HEK293T (cell line): ENCODE data around the gene DMD.

Source experiments
- CTCF ChIA-PET: fragments of 350-600 bp; formaldehyde crosslinking; extraction: SDS; loops from one replicate; lab custom pipeline; 2021; ENCODE audit warnings: antibody characterized with exemption, inconsistent platforms; lab: Yijun Ruan, JAX
- POLR2A ChIA-PET: fragments of 350-600 bp; formaldehyde crosslinking; extraction: SDS; loops from one replicate; lab custom pipeline; 2020; ENCODE audit warnings: antibody characterized with exemption, inconsistent platforms; lab: Yijun Ruan, JAX
- DNase-seq: peaks from one replicate; pipeline ENCODE4 v3.0.0; 2012; ENCODE audit warnings: mixed read lengths; ENCODE audit errors: extremely low spot score
- ARNT ChIP-seq: fragments of 450-650 bp; IDR thresholded peaks from 2 replicates; pipeline ENCODE4 v1.6.1; 2017; ENCODE audit warnings: mild to moderate bottlenecking
- BHLHE40 ChIP-seq: fragments of 450-650 bp; IDR thresholded peaks from 2 replicates; pipeline ENCODE4 v1.6.1; 2016; ENCODE audit warnings: mild to moderate bottlenecking, moderate library complexity, borderline replicate concordance
- CTBP1 ChIP-seq: fragments of 450-650 bp; IDR thresholded peaks from 2 replicates; pipeline ENCODE4 v1.6.1; 2016; ENCODE audit warnings: borderline replicate concordance
- ELF4 ChIP-seq: fragments of 450-650 bp; IDR thresholded peaks from 2 replicates; pipeline ENCODE4 v1.6.1; 2017; ENCODE audit warnings: antibody characterized with exemption
- FOXA1 ChIP-seq: fragments of 450-650 bp; IDR thresholded peaks from 2 replicates; pipeline ENCODE4 v1.6.1; 2016; ENCODE audit warnings: mild to moderate bottlenecking
- FOXK2 ChIP-seq: fragments of 450-650 bp; IDR thresholded peaks from 2 replicates; pipeline ENCODE4 v1.6.1; 2016; ENCODE audit warnings: mild to moderate bottlenecking
- FOXM1 ChIP-seq: fragments of 450-650 bp; IDR thresholded peaks from 2 replicates; pipeline ENCODE4 v1.6.1; 2017; ENCODE audit warnings: mild to moderate bottlenecking, borderline replicate concordance
- HDGF ChIP-seq: fragments of 450-650 bp; IDR thresholded peaks from 2 replicates; pipeline ENCODE4 v1.6.1; 2017; ENCODE audit warnings: antibody characterized with exemption, borderline replicate concordance
- L3MBTL2 ChIP-seq: fragments of 450-650 bp; conservative IDR thresholded peaks from 2 replicates; pipeline ENCODE4 v1.6.1; 2016; ENCODE audit warnings: mild to moderate bottlenecking
- LEF1 ChIP-seq: fragments of 450-650 bp; IDR thresholded peaks from 2 replicates; pipeline ENCODE4 v1.6.1; 2017; ENCODE audit warnings: mild to moderate bottlenecking, borderline replicate concordance
- NFRKB ChIP-seq: fragments of 450-650 bp; IDR thresholded peaks from 2 replicates; pipeline ENCODE4 v1.6.1; 2016; ENCODE audit warnings: mild to moderate bottlenecking, moderate library complexity
- SP1 ChIP-seq: fragments of 450-650 bp; IDR thresholded peaks from 2 replicates; pipeline ENCODE4 v1.6.1; 2017
- SUZ12 ChIP-seq: fragments of 450-650 bp; IDR thresholded peaks from 2 replicates; pipeline ENCODE4 v1.6.1; 2016; ENCODE audit warnings: mild to moderate bottlenecking
- TARDBP ChIP-seq: fragments of 450-650 bp; IDR thresholded peaks from 2 replicates; pipeline ENCODE4 v1.6.1; 2016
- ZNF384 ChIP-seq: fragments of 450-650 bp; IDR thresholded peaks from 2 replicates; pipeline ENCODE4 v1.6.1; 2016
- TF ChIP-seq, protein P1 (sequence below): fragments of 450-650 bp; IDR thresholded peaks from 2 replicates; pipeline ENCODE4 v1.6.1; 2016

Gene DMD

GRCh38 chrX:31894152-31894551 lies 1317.2 kb downstream of the DMD start:
- ChIA-PET CTCF (no interaction called here), POLR2A (no interaction called here)
- TF ChIP-seq ZNF384 (no peak), FOXK2 (no peak), NFRKB (no peak), HDGF (no peak), FOXM1 (no peak), SP1 (no peak), CTBP1 (no peak), FOXA1 (no peak), LEF1 (no peak), L3MBTL2 (no peak), SUZ12 (no peak), ELF4 (no peak), TARDBP (no peak)
- TF ChIP-seq, protein P1, sequence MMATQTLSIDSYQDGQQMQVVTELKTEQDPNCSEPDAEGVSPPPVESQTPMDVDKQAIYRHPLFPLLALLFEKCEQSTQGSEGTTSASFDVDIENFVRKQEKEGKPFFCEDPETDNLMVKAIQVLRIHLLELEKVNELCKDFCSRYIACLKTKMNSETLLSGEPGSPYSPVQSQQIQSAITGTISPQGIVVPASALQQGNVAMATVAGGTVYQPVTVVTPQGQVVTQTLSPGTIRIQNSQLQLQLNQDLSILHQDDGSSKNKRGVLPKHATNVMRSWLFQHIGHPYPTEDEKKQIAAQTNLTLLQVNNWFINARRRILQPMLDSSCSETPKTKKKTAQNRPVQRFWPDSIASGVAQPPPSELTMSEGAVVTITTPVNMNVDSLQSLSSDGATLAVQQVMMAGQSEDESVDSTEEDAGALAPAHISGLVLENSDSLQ = no peak
- DNase-seq = no peak

DNA sequence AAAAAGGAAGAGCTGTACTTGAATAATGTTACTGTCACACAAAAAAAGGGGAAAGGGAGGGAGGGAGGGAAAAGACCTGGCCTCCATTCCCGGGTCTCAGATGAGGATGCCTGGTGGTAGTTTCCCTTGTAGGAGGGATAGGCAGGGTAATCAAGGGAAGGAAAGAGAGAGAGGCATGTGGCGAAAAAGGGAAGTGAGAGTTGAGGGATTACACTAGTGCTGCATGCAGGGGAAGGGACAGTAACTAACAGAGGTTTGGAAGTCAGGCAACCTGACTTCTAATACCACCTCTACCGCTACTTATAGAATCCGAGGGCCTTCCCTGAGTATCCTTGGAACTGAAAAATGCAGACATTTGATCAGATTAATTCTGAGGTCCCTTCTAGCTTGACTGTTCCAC lies 1317.8 kb downstream of the DMD start:
- ChIA-PET POLR2A (no interaction called here), CTCF (no interaction called here)
- DNase-seq = no peak
- TF ChIP-seq, protein P1 = no peak
- TF ChIP-seq ELF4 (no peak), FOXM1 (no peak), ZNF384 (no peak), FOXK2 (no peak), TARDBP (no peak), NFRKB (no peak), BHLHE40 (no peak), SP1 (no peak), CTBP1 (no peak), L3MBTL2 (no peak), ARNT (no peak), SUZ12 (no peak), LEF1 (no peak), HDGF (no peak), FOXA1 (no peak)

GRCh38 chrX:31889088-31889487 lies 1322.3 kb downstream of the DMD start:
- no peak for DNase-seq
- CTCF ChIA-PET = no interaction called here
- POLR2A ChIA-PET = no interaction called here
- no peak for TF ChIP-seq ZNF384
- TF ChIP-seq TARDBP = no peak
- TF ChIP-seq HDGF = no peak
- TF ChIP-seq BHLHE40 = no peak
- no peak for TF ChIP-seq ELF4
- no peak for TF ChIP-seq FOXK2
- TF ChIP-seq FOXA1 = no peak
- TF ChIP-seq FOXM1 = no peak
- TF ChIP-seq LEF1 = no peak
- TF ChIP-seq CTBP1 = no peak
- no peak for TF ChIP-seq ARNT
- no peak for TF ChIP-seq NFRKB
- no peak for TF ChIP-seq L3MBTL2
- no peak for TF ChIP-seq SUZ12
- TF ChIP-seq SP1 = no peak
- TF ChIP-seq, protein P1 = no peak

DNA sequence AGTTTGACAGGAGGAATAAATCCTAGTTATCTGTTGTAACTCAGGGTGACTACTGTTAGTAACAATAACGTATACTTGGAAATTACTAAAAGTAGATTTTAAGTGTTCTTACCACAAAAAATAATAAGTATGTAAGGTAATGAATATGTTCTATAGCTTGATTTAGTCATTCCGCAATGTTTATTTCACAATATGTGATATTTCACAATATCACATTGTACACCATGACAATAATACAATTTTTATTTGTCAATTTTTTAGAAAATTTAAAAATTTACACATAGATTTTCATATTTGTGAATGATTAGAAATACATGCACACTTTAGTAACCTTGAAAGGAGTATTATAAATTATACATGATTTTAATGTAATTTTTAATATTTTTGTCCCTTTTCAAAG lies 1326.8 kb downstream of the DMD start:
- ChIA-PET POLR2A (interaction anchor here (0.6 kb wide), 1 partner anchor 272 kb away, joined by 3 read pairs; no protein-coding TSS in a partner anchor), CTCF (no interaction called here)
- DNase-seq = no peak
- no peak for TF ChIP-seq FOXK2
- no peak for TF ChIP-seq ELF4
- no peak for TF ChIP-seq FOXM1
- no peak for TF ChIP-seq L3MBTL2
- no peak for TF ChIP-seq CTBP1

- DNase-seq = no peak
- ChIA-PET CTCF (interaction anchor here (0.6 kb wide), 1 partner anchor 86 kb away, joined by 5 read pairs; no protein-coding TSS in a partner anchor), POLR2A (no interaction called here)
- TF ChIP-seq L3MBTL2 (no peak), SUZ12 (no peak), HDGF (no peak), FOXK2 (no peak), FOXA1 (no peak), BHLHE40 (no peak), FOXM1 (no peak), TARDBP (no peak), LEF1 (no peak), SP1 (no peak), ZNF384 (no peak), ARNT (no peak)
Measured at GRCh38 chrX:31872007-31872406, 1339.3 kb downstream of the DMD start.

DNA sequence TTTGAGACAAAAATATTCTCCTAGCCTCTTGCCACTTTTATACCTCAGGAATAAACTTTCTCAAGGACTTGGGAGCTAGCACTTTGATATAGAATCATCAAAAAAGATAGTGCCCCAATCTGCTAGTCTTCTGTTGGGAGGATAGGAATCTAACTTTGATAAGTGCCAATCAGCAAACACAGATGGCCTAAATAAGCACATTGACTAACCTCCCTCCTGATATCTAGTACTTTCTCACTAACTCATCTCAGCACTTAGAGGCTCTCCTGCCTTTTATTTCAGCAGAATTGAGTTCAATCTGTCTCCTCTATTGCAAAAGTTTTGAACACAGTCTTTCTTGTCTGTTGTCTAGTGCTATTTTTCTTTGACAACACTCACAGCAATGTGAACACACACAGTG lies 1341.1 kb downstream of the DMD start:
- ChIA-PET CTCF (no interaction called here), POLR2A (no interaction called here)
- no peak for DNase-seq
- TF ChIP-seq FOXA1 (no peak), CTBP1 (no peak), FOXM1 (no peak), HDGF (no peak)

- no peak for DNase-seq
- TF ChIP-seq TARDBP = no peak
- TF ChIP-seq FOXK2 = no peak
- TF ChIP-seq NFRKB = no peak
- TF ChIP-seq ELF4 = no peak
- no peak for TF ChIP-seq ARNT
- no peak for TF ChIP-seq LEF1
- TF ChIP-seq L3MBTL2 = no peak
- TF ChIP-seq BHLHE40 = no peak
- TF ChIP-seq SUZ12 = no peak
- TF ChIP-seq HDGF = no peak
- no peak for TF ChIP-seq ZNF384
- TF ChIP-seq, protein P1 = no peak
- TF ChIP-seq FOXM1 = no peak
- no peak for TF ChIP-seq FOXA1
- TF ChIP-seq CTBP1 = no peak
- no peak for TF ChIP-seq SP1
- ChIA-PET CTCF (no interaction called here), POLR2A (no interaction called here)
Measured at GRCh38 chrX:31860686-31861085, 1350.7 kb downstream of the DMD start.
